ENCODE results near the gene SLC39A3. TPM values are rescaled to one million over a fixed set of nuclear protein-coding genes. Genes with fewer than 3 reads are reported as not detected.

Gene SLC39A3
- total RNA-seq, 1 experiment from 2014 or later: 46.6 TPM

DNA sequence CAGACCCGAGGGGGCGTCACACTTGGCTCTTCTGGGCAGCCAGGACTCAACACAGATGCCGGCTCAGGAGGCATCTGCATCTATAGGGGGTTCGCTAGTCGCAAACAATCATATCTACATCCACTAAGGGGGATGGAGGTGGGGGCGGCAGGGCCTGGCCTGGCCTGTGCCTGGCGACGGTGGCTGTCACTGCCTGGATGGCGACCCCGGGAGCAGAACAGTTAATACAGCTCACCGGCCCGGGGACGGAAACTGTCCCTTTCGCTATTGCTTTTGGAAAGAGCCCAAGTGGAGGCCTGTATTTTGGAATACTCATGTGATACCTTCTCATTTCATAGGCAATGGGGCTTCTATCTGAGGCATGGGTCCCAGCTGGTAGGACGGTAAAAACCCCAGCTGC is 25.6 kb upstream of the SLC39A3 start:
- intact Hi-C loops (cut with micrococcal nuclease; ENCODE audit: unreplicated experiment): no loop called here
- H3K27me3 ChIP-seq (ENCODE audit: control insufficient read depth, insufficient read depth, low read length): no peaks in the 10 kb centered on the region
- ChIA-PET POLR2A (no interaction called here), CTCF (no interaction called here)
- no TSS peak for BruUV-seq (replicated peaks)
- ATAC-seq (no peak), DNase-seq (ENCODE audit: low read depth, low spot score) (no peak)
- H3K36me3 ChIP-seq (ENCODE audit: control insufficient read depth, insufficient read depth, low read length): no peaks in the 10 kb centered on the region; the same call in 1 of the 2 replicates
- in situ Hi-C loops (cut with HindIII; ENCODE audit: low pct_unique_long_range_greater_than_20kb, low sequenced_read_pairs): no loop called here
- H3K4me1 ChIP-seq (ENCODE audit: control insufficient read depth, insufficient read depth, low read length): no peaks in the 10 kb centered on the region
- TF ChIP-seq POLR2AphosphoS5 (IDR thresholded peaks at IDR 0.05; ENCODE audit: low read depth, low read length) (no peak), REST (IDR thresholded peaks at IDR 0.05; ENCODE audit: insufficient read depth in 1 of 2, low read depth in 2 of 2, low read length in 1 of 2) (no peak), TCF7L2 (IDR thresholded peaks at IDR 0.05; ENCODE audit: low read depth, low read length) (no peak), SIN3A (IDR thresholded peaks at IDR 0.05; ENCODE audit: borderline replicate concordance, insufficient read depth, low read depth, low read length) (no peak)
- TF ChIP-seq, protein P1, sequence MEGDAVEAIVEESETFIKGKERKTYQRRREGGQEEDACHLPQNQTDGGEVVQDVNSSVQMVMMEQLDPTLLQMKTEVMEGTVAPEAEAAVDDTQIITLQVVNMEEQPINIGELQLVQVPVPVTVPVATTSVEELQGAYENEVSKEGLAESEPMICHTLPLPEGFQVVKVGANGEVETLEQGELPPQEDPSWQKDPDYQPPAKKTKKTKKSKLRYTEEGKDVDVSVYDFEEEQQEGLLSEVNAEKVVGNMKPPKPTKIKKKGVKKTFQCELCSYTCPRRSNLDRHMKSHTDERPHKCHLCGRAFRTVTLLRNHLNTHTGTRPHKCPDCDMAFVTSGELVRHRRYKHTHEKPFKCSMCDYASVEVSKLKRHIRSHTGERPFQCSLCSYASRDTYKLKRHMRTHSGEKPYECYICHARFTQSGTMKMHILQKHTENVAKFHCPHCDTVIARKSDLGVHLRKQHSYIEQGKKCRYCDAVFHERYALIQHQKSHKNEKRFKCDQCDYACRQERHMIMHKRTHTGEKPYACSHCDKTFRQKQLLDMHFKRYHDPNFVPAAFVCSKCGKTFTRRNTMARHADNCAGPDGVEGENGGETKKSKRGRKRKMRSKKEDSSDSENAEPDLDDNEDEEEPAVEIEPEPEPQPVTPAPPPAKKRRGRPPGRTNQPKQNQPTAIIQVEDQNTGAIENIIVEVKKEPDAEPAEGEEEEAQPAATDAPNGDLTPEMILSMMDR (IDR thresholded peaks at IDR 0.05): no peak
- H3K4me3 ChIP-seq (ENCODE audit: low read depth in 2 of 2, low read length in 2 of 2): no peak overlapping the region
- no peak overlapping the region for H3K27ac ChIP-seq (ENCODE audit: low read length)
- H3K9me3 ChIP-seq (ENCODE audit: control insufficient read depth, insufficient read depth, low read depth, low read length): no peaks in the 10 kb centered on the region

DNA sequence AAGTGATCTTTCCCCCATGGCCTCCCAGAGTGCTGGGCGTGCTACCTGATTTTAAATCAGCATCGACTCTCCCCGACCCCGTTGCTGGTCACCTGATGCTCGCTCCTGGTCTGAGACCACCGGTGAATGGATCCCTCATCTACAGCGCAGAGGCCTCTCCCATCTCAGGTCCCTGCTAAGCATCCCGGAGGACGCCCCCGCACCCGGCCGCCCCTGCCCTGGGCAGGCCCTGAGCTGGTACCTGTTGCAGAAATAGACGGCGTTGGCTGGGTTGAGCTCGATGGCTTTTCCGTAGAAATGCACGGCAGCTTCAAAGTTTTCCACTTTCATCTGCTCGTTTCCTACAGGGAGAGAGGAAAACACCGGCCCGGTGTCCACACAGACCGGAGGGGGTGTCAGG is 25.1 kb upstream of the SLC39A3 start:
- CTCF ChIA-PET: no interaction called here
- Histone ChIP-seq H3K4me3 (ENCODE audit: low read depth in 2 of 2, low read length in 2 of 2) (no peak overlapping the region), H3K27ac (ENCODE audit: low read length) (no peak overlapping the region), H3K36me3 (ENCODE audit: control insufficient read depth, insufficient read depth, low read length) (no peaks in the 10 kb centered on the region; the same call in 1 of the 2 replicates), H3K27me3 (ENCODE audit: control insufficient read depth, insufficient read depth, low read length) (no peaks in the 10 kb centered on the region), H3K4me1 (ENCODE audit: control insufficient read depth, insufficient read depth, low read length) (no peaks in the 10 kb centered on the region), H3K9me3 (ENCODE audit: control insufficient read depth, insufficient read depth, low read depth, low read length) (no peaks in the 10 kb centered on the region)
- no TSS peak for BruUV-seq (replicated peaks)
- POLR2A ChIA-PET: no interaction called here
- TF ChIP-seq TCF7L2 (IDR thresholded peaks at IDR 0.05; ENCODE audit: low read depth, low read length): no peak
- no peak for TF ChIP-seq SIN3A (IDR thresholded peaks at IDR 0.05; ENCODE audit: borderline replicate concordance, insufficient read depth, low read depth, low read length)
- TF ChIP-seq, protein P1 (IDR thresholded peaks at IDR 0.05): no peak
- no peak for TF ChIP-seq REST (IDR thresholded peaks at IDR 0.05; ENCODE audit: insufficient read depth in 1 of 2, low read depth in 2 of 2, low read length in 1 of 2)
- TF ChIP-seq POLR2AphosphoS5 (IDR thresholded peaks at IDR 0.05; ENCODE audit: low read depth, low read length): no peak
- in situ Hi-C loops (cut with HindIII; ENCODE audit: low pct_unique_long_range_greater_than_20kb, low sequenced_read_pairs) (no loop called here), intact Hi-C loops (cut with micrococcal nuclease; ENCODE audit: unreplicated experiment) (no loop called here)
- no peak for ATAC-seq
- no peak for DNase-seq (ENCODE audit: low read depth, low spot score)
